ENCODE data around the gene SLAIN1. TPM values are rescaled to one million over a fixed set of nuclear protein-coding genes. Genes with fewer than 3 reads are reported as not detected.

The SLAIN1 gene
- polyA plus RNA-seq, 2 of the 4 experiments (the other 2 are of a cell fraction): 0.43 to 3.6 TPM

DNA sequence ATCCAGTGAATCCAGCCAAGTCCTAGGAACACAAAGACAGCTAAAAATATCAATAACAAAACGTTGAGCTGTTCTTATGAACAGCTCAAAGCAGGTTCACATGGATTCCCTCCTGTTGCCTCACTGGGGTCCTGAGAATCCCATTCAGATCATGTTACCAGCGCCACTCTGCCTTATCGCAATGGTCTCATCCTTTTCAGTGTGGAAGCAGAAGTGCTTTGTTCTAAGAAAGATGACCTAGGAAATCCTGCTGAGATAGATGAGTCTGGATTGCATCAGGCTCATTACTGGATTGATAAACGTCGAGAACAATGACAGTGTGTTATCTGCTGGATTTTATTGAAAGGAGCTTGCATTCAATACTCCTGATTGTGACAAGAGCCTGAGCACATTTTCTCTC, 87.0 kb downstream of the SLAIN1 start:
- H3K9me3 ChIP-seq: no peaks in the 10 kb centered on the region
- ATAC-seq: no peak
- TF ChIP-seq HOXB13 (CRISPR knock-in tag; IDR thresholded peaks at IDR 0.05; ENCODE audit: low read depth): no peak
- ChIA-PET CTCF (interaction anchor here (1.2 kb wide), 1 partner anchor 337 kb away, joined by 3 read pairs; no protein-coding TSS in a partner anchor), POLR2A (no interaction called here)
- DNase-seq (ENCODE audit: low read depth in 1 of 2, low spot score in 1 of 2): no peak
- no peak overlapping the region for H3K4me2 ChIP-seq
- no peak for FAIRE-seq
- H3K4me1 ChIP-seq: no peaks in the 10 kb centered on the region
- H3K4me3 ChIP-seq: no peak overlapping the region
- 39% methylated on average over 5 of the region's 5 CpGs for WGBS (ENCODE audit: missing lambda C conversion rate)
- H3K27ac ChIP-seq: no peak overlapping the region

DNA sequence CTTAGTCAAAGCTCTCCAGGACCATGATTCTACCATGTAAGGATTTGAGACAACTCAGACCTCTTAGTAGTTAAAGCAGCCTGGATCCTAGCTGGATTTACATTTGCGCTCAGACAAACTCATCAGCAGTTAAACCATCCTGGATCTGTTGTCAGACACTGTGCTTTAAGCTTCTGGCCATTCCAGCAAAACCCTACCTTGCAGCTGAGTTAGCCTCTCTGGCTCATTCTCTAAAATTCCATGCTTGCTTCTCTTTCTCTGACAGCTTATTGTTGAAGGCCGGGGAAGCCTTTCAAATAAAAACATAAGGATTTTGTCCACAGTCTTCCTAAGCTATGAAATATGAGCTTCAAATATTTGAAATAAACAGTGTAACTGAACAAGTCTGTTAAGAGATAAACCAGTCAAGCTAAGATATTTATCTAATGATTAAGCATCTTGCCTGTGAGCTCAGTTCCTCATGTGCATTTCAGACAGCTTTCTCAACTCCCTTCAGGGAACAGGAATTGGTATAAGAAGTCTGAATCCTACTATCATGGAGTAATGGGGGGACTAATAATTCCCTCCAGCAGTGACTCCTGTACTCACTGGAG, 89.3 kb downstream of the SLAIN1 start:
- Histone ChIP-seq H3K4me1 (no peaks in the 10 kb centered on the region), H3K27ac (no peak overlapping the region), H3K9me3 (no peaks in the 10 kb centered on the region), H3K4me3 (no peak overlapping the region), H3K4me2 (no peak overlapping the region)
- ChIA-PET POLR2A (no interaction called here), CTCF (interaction anchor here (2.2 kb wide), 1 partner anchor 334 kb away, joined by 8 read pairs; no protein-coding TSS in a partner anchor)
- DNase-seq (ENCODE audit: low read depth in 1 of 2, low spot score in 1 of 2) (no peak), FAIRE-seq (no peak), ATAC-seq (no peak)
- 21% methylated on average over 2 of the region's 2 CpGs for WGBS (ENCODE audit: missing lambda C conversion rate)
- no peak for TF ChIP-seq FOXS1 (CRISPR knock-in tag; IDR thresholded peaks at IDR 0.05)
- TF ChIP-seq MYC (IDR thresholded peaks at IDR 0.05; ENCODE audit: borderline replicate concordance, low read length): no peak
- TF ChIP-seq JUNB (IDR thresholded peaks at IDR 0.05): no peak
- no peak for TF ChIP-seq GATA3 (IDR thresholded peaks at IDR 0.05; ENCODE audit: borderline replicate concordance)
- TF ChIP-seq NR3C1 (IDR thresholded peaks at IDR 0.05): no peak
- no peak for TF ChIP-seq FOSL2 (IDR thresholded peaks at IDR 0.05)
- no peak for TF ChIP-seq FOSL2 (CRISPR knock-in tag; IDR thresholded peaks at IDR 0.05)
- no peak for TF ChIP-seq EHF (CRISPR knock-in tag; IDR thresholded peaks at IDR 0.05)
- no peak for TF ChIP-seq HOXA7 (CRISPR knock-in tag; IDR thresholded peaks at IDR 0.05)

GRCh38 chr13:77789376-77789775, 91.9 kb downstream of the SLAIN1 start:
- Histone ChIP-seq H3K27ac (no peak overlapping the region), H3K9me3 (no peaks in the 10 kb centered on the region), H3K4me3 (no peak overlapping the region), H3K4me2 (no peak overlapping the region), H3K4me1 (no peaks in the 10 kb centered on the region)
- ATAC-seq: no peak
- 9% methylated on average over 1 of the region's 1 CpG for WGBS (ENCODE audit: missing lambda C conversion rate)
- no peak for FAIRE-seq
- TF ChIP-seq CHD2 (IDR thresholded peaks at IDR 0.05; ENCODE audit: low read length, partially characterized antibody): no peak
- TF ChIP-seq SMC3 (IDR thresholded peaks at IDR 0.05): no peak
- TF ChIP-seq MAZ (IDR thresholded peaks at IDR 0.05; ENCODE audit: borderline replicate concordance, low read depth, low read length): no peak
- no peak for TF ChIP-seq RARB (CRISPR knock-in tag; IDR thresholded peaks at IDR 0.05)
- TF ChIP-seq, protein P1, sequence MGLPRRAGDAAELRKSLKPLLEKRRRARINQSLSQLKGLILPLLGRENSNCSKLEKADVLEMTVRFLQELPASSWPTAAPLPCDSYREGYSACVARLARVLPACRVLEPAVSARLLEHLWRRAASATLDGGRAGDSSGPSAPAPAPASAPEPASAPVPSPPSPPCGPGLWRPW (IDR thresholded peaks at IDR 0.05): no peak
- no peak for TF ChIP-seq TFCP2L1 (CRISPR knock-in tag; IDR thresholded peaks at IDR 0.05)
- POLR2A ChIA-PET: no interaction called here
- DNase-seq (ENCODE audit: low read depth in 1 of 2, low spot score in 1 of 2): no peak
- CTCF ChIA-PET: no interaction called here

- FAIRE-seq (no peak), ATAC-seq (no peak), DNase-seq (ENCODE audit: low read depth in 1 of 2, low spot score in 1 of 2) (no peak)
- TF ChIP-seq NR3C1 (IDR thresholded peaks at IDR 0.05): no peak
- TF ChIP-seq HMGXB4 (CRISPR knock-in tag; IDR thresholded peaks at IDR 0.05; ENCODE audit: borderline replicate concordance): no peak
- no peak for TF ChIP-seq POLR2A (IDR thresholded peaks at IDR 0.05; ENCODE audit: low read length)
- TF ChIP-seq, protein P2, sequence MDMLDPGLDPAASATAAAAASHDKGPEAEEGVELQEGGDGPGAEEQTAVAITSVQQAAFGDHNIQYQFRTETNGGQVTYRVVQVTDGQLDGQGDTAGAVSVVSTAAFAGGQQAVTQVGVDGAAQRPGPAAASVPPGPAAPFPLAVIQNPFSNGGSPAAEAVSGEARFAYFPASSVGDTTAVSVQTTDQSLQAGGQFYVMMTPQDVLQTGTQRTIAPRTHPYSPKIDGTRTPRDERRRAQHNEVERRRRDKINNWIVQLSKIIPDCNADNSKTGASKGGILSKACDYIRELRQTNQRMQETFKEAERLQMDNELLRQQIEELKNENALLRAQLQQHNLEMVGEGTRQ (IDR thresholded peaks at IDR 0.05): no peak
- no peak for TF ChIP-seq TFCP2L1 (CRISPR knock-in tag; IDR thresholded peaks at IDR 0.05)
- TF ChIP-seq TP53 (CRISPR knock-in tag; IDR thresholded peaks at IDR 0.05): no peak
- no peak for TF ChIP-seq REST (IDR thresholded peaks at IDR 0.05)
- TF ChIP-seq JUNB (IDR thresholded peaks at IDR 0.05): no peak
- no peak for TF ChIP-seq PHF8 (IDR thresholded peaks at IDR 0.05; ENCODE audit: borderline replicate concordance, low read depth)
- TF ChIP-seq, protein P1 (IDR thresholded peaks at IDR 0.05): no peak
- H3K9me3 ChIP-seq: no peaks in the 10 kb centered on the region
- 25% methylated on average over 3 of the region's 3 CpGs for WGBS (ENCODE audit: missing lambda C conversion rate)
- no peak overlapping the region for H3K4me2 ChIP-seq
- ChIA-PET CTCF (no interaction called here), POLR2A (no interaction called here)
- H3K4me3 ChIP-seq: no peak overlapping the region
- H3K27ac ChIP-seq: no peak overlapping the region
- H3K4me1 ChIP-seq: no peaks in the 10 kb centered on the region
These were observed 102.7 kb downstream of the SLAIN1 start for GRCh38 chr13:77800219-77800618.

Data from A549 (cell line).